ENCODE data around the gene RNF40. TPM values are rescaled to one million over a fixed set of nuclear protein-coding genes. Genes with fewer than 3 reads are reported as not detected.

Gene RNF40
- polyA plus RNA-seq (2012; ENCODE audit: insufficient read length, low read depth): 83.1 TPM

DNA sequence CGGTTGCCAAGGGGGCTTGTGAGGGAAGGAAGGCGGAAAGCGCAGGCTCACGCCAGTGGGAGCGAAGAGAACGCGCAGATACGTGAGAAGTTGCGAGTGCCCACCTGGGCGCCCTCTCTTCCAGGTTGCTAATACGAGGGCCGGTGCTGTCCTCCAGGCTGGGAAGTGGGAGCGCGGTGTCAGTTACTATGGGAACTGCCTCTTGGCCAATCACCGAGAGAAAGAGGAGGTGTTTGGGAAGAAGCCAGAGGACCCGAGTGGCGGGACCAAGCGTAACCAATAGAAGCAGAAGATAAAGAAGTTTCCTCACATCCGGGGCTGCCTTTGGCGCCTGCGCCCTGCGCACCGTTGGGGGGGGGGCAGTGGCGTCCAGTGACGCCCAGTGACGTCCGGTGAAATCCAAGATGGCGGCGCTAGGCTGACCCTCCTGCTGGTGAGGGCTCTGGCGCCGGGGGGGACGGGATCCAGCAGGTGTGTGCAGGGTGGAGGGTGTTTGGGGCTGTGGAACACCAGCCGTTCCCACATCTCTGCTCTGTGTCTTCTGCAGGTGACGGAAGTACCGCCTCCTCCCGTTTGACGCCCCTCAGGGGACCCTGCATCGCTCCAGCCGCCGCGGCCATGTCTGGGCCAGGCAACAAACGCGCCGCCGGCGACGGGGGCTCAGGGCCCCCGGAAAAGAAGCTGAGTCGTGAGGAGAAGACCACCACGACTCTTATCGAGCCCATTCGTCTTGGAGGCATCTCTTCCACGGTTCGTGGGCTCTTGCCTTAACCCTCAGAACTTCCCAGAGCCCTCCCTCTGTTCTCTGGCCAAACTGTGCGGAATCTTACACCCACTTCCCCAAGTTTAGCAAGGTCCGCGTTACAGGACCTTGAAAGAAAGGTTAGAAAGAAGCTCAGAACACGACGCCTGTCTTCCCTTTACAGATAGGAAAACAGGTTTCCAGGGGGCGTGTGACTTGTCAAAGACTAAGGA, at the start of gene RNF40, which contains the start of gene CFAP119:
TSS of gene RNF40 (plus strand) at position 395 of the 975 bp plus-strand sequence. CDS start at position 619, 224 bp downstream.
TSS of gene CFAP119 (minus strand) at position 135 of the 975 bp plus-strand sequence. CDS start 314 bp downstream, outside the sequence.
- TF ChIP-seq TAF1 (IDR thresholded peaks at IDR 0.05; ENCODE audit: borderline replicate concordance, insufficient read depth, low read length) (peak; percentile 95), POLR2AphosphoS5 (IDR thresholded peaks at IDR 0.05; ENCODE audit: low read depth, low read length) (peak; percentile 86), SIN3A (IDR thresholded peaks at IDR 0.05; ENCODE audit: borderline replicate concordance, insufficient read depth, low read length) (peak; percentile 97), FOXP2 (optimal IDR thresholded peaks at IDR 0.05; ENCODE audit: borderline replicate concordance, extremely low read depth, extremely low read length, insufficient read depth) (peak; percentile 53)
- TF ChIP-seq, protein P1, sequence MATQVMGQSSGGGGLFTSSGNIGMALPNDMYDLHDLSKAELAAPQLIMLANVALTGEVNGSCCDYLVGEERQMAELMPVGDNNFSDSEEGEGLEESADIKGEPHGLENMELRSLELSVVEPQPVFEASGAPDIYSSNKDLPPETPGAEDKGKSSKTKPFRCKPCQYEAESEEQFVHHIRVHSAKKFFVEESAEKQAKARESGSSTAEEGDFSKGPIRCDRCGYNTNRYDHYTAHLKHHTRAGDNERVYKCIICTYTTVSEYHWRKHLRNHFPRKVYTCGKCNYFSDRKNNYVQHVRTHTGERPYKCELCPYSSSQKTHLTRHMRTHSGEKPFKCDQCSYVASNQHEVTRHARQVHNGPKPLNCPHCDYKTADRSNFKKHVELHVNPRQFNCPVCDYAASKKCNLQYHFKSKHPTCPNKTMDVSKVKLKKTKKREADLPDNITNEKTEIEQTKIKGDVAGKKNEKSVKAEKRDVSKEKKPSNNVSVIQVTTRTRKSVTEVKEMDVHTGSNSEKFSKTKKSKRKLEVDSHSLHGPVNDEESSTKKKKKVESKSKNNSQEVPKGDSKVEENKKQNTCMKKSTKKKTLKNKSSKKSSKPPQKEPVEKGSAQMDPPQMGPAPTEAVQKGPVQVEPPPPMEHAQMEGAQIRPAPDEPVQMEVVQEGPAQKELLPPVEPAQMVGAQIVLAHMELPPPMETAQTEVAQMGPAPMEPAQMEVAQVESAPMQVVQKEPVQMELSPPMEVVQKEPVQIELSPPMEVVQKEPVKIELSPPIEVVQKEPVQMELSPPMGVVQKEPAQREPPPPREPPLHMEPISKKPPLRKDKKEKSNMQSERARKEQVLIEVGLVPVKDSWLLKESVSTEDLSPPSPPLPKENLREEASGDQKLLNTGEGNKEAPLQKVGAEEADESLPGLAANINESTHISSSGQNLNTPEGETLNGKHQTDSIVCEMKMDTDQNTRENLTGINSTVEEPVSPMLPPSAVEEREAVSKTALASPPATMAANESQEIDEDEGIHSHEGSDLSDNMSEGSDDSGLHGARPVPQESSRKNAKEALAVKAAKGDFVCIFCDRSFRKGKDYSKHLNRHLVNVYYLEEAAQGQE (IDR thresholded peaks at IDR 0.05; ENCODE audit: insufficient read depth in 1 of 2, low read depth in 2 of 2, low read length in 2 of 2): peak in 1 of 2 experiments; percentile 18; a peak in 1 of 4 replicates

- TF ChIP-seq TAF1 (IDR thresholded peaks at IDR 0.05; ENCODE audit: borderline replicate concordance, insufficient read depth, low read length) (no peak), POLR2AphosphoS5 (IDR thresholded peaks at IDR 0.05; ENCODE audit: low read depth, low read length) (no peak), FOXP2 (optimal IDR thresholded peaks at IDR 0.05; ENCODE audit: borderline replicate concordance, extremely low read depth, extremely low read length, insufficient read depth) (no peak), SIN3A (IDR thresholded peaks at IDR 0.05; ENCODE audit: borderline replicate concordance, insufficient read depth, low read length) (no peak)
- TF ChIP-seq, protein P1 (IDR thresholded peaks at IDR 0.05; ENCODE audit: insufficient read depth in 1 of 2, low read depth in 2 of 2, low read length in 2 of 2): no peak
Measured at GRCh38 chr16:30715750-30716445, 46.2 kb upstream of the RNF40 start.

DNA sequence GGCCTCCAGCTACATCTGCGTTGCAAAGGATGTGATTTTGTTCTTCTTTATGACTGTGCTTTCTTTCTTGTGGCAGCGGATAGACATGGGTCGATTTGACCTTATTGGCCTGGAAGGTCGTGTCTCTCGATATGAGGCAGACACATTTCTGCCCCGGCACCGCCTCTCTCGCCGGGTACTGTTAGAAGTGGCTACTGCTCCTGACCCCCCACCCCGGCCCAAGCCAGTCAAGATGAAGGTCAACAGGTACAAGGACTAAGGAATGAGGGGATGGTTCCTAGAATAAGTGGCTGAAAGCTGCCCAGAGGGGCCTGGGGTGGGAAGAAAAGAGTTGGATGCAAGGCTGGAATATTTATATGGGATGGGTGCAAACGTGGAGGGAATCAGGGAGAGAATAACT, 42.0 kb upstream of the RNF40 start:
- TF ChIP-seq TAF1 (IDR thresholded peaks at IDR 0.05; ENCODE audit: borderline replicate concordance, insufficient read depth, low read length) (no peak), POLR2AphosphoS5 (IDR thresholded peaks at IDR 0.05; ENCODE audit: low read depth, low read length) (no peak), FOXP2 (optimal IDR thresholded peaks at IDR 0.05; ENCODE audit: borderline replicate concordance, extremely low read depth, extremely low read length, insufficient read depth) (no peak), SIN3A (IDR thresholded peaks at IDR 0.05; ENCODE audit: borderline replicate concordance, insufficient read depth, low read length) (no peak)
- TF ChIP-seq, protein P1 (IDR thresholded peaks at IDR 0.05; ENCODE audit: insufficient read depth in 1 of 2, low read depth in 2 of 2, low read length in 2 of 2): no peak

DNA sequence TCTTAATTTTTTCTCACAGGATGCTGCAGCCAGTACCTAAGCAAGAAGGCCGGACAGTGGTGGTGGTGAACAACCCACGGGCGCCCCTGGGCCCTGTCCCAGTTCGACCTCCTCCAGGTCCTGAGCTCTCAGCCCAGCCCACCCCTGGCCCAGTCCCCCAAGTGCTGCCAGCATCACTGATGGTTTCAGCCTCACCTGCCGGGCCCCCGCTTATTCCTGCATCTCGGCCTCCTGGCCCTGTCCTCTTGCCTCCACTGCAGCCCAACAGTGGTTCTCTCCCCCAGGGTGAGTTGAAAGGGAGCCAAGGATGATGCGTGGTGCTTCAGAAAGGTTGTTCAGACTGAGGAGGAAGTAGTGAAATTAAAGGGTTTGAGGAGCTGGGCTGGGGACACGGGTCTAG, 41.4 kb upstream of the RNF40 start:
- TF ChIP-seq, protein P1 (IDR thresholded peaks at IDR 0.05; ENCODE audit: insufficient read depth in 1 of 2, low read depth in 2 of 2, low read length in 2 of 2): no peak
- TF ChIP-seq TAF1 (IDR thresholded peaks at IDR 0.05; ENCODE audit: borderline replicate concordance, insufficient read depth, low read length) (no peak), SIN3A (IDR thresholded peaks at IDR 0.05; ENCODE audit: borderline replicate concordance, insufficient read depth, low read length) (no peak), POLR2AphosphoS5 (IDR thresholded peaks at IDR 0.05; ENCODE audit: low read depth, low read length) (no peak), FOXP2 (optimal IDR thresholded peaks at IDR 0.05; ENCODE audit: borderline replicate concordance, extremely low read depth, extremely low read length, insufficient read depth) (no peak)
